ENCODE data around the gene GABPB1. TPM values are rescaled to one million over a fixed set of nuclear protein-coding genes. Genes with fewer than 3 reads are reported as not detected.

GABPB1 gene
- total and polyA plus RNA-seq, 2 of the 13 experiments (the other 11 are each of a cell fraction or from before 2014, with no cell fraction given): 17.5 to 39.5 TPM

- Histone ChIP-seq H3K4me3 (replicated peaks in 1 of 3; ENCODE audit: insufficient read depth in 1 of 3, low read depth in 2 of 3, low read length in 3 of 3) (no peak overlapping the region), H2AFZ (ENCODE audit: low read length) (no peak overlapping the region), H3K9me3 (ENCODE audit: low read length) (no peaks in the 10 kb centered on the region), H3K36me3 (replicated peaks in 1 of 2; ENCODE audit: control insufficient read depth in 1 of 2, insufficient read depth in 2 of 2, low read length in 2 of 2) (0 out of 5 replicates have a peak, but pooled peaks cover 0 to 3% of the 10 kb centered on the region in 2 experiments), H3K27ac (ENCODE audit: extremely low read length, insufficient read depth, low read length) (no peak overlapping the region), H3K79me2 (ENCODE audit: insufficient read depth, low read length) (no peaks in the 10 kb centered on the region), H3K4me2 (ENCODE audit: low read depth, low read length) (no peak overlapping the region), H3K27me3 (ENCODE audit: control insufficient read depth in 1 of 2, insufficient read depth in 2 of 2, low read length in 2 of 2) (no peaks in the 10 kb centered on the region), H3K9ac (ENCODE audit: insufficient read depth, low read depth, low read length) (no peak overlapping the region), H4K20me1 (ENCODE audit: insufficient read depth, low read length) (no peaks in the 10 kb centered on the region), H3K4me1 (ENCODE audit: insufficient read depth, low read length) (peaks cover 26% of the 10 kb centered on the region)
- CTCF ChIA-PET (ENCODE audit: low intra/inter-chr PET ratio, low total read pairs): no interaction called here
- no peak for ATAC-seq
- FAIRE-seq: no peak
- POLR2A ChIA-PET: no interaction called here
- in situ Hi-C loops (cut with HindIII; ENCODE audit: extremely low pct_ligation_motif_present, low pct_unique_long_range_greater_than_20kb): no loop called here
- intact Hi-C loops (cut with micrococcal nuclease; ENCODE audit: unreplicated experiment): no loop called here
- BruUV-seq (replicated peaks): no TSS peak
- TF ChIP-seq GATAD1 (CRISPR knock-in tag; IDR thresholded peaks at IDR 0.05): no peak
- 95% methylated on average over 6 of the region's 9 CpGs for WGBS (ENCODE audit: low lambda C conversion rate)
- no peak for DNase-seq (ENCODE audit: low spot score)
Measured at GRCh38 chr15:50236433-50236832, 118.6 kb downstream of the GABPB1 start.

GRCh38 chr15:50235794-50236193, 119.2 kb downstream of the GABPB1 start:
- ChIA-PET POLR2A (no interaction called here), CTCF (ENCODE audit: low intra/inter-chr PET ratio, low total read pairs) (no interaction called here)
- ATAC-seq (no peak), FAIRE-seq (no peak), DNase-seq (ENCODE audit: low spot score) (no peak)
- no peak overlapping the region for H3K4me3 ChIP-seq (replicated peaks in 1 of 3; ENCODE audit: insufficient read depth in 1 of 3, low read depth in 2 of 3, low read length in 3 of 3)
- H3K79me2 ChIP-seq (ENCODE audit: insufficient read depth, low read length): no peaks in the 10 kb centered on the region
- no peak overlapping the region for H2AFZ ChIP-seq (ENCODE audit: low read length)
- WGBS (ENCODE audit: low lambda C conversion rate): 94% methylated on average over 1 of the region's 1 CpG
- H3K27ac ChIP-seq (ENCODE audit: extremely low read length, insufficient read depth, low read length): no peak overlapping the region
- peaks cover 19% of the 10 kb centered on the region for H3K4me1 ChIP-seq (ENCODE audit: insufficient read depth, low read length)
- H3K36me3 ChIP-seq (replicated peaks in 1 of 2; ENCODE audit: control insufficient read depth in 1 of 2, insufficient read depth in 2 of 2, low read length in 2 of 2): 0 out of 5 replicates have a peak, but pooled peaks cover 0 to 3% of the 10 kb centered on the region in 2 experiments
- no peaks in the 10 kb centered on the region for H3K27me3 ChIP-seq (ENCODE audit: control insufficient read depth in 1 of 2, insufficient read depth in 2 of 2, low read length in 2 of 2)
- intact Hi-C loops (cut with micrococcal nuclease; ENCODE audit: unreplicated experiment) (no loop called here), in situ Hi-C loops (cut with HindIII; ENCODE audit: extremely low pct_ligation_motif_present, low pct_unique_long_range_greater_than_20kb) (no loop called here)
- H4K20me1 ChIP-seq (ENCODE audit: insufficient read depth, low read length): no peaks in the 10 kb centered on the region
- H3K9ac ChIP-seq (ENCODE audit: insufficient read depth, low read depth, low read length): no peak overlapping the region
- TF ChIP-seq ZC3H4 (CRISPR knock-in tag; IDR thresholded peaks at IDR 0.05; ENCODE audit: borderline replicate concordance): no peak
- TF ChIP-seq MAFK (conservative IDR thresholded peaks at IDR 0.05 in 1 of 2, IDR thresholded peaks at IDR 0.05 in 1 of 2; ENCODE audit: low read length in 2 of 2): 0 out of 4 replicates have a peak, but pooled peaks have one; percentile 2 to 34
- TF ChIP-seq TAF1 (CRISPR knock-in tag; IDR thresholded peaks at IDR 0.05): no peak
- no peak for TF ChIP-seq NFAT5 (CRISPR knock-in tag; IDR thresholded peaks at IDR 0.05)
- peak; percentile 40; the same call in 1 of the 2 replicates for TF ChIP-seq NFE2 (CRISPR knock-in tag; IDR thresholded peaks at IDR 0.05)
- TF ChIP-seq ZNF331 (CRISPR knock-in tag; IDR thresholded peaks at IDR 0.05): no peak
- TF ChIP-seq NFE2L2 (IDR thresholded peaks at IDR 0.05; ENCODE audit: low read length): peak; percentile 83
- no TSS peak for BruUV-seq (replicated peaks)
- no peak overlapping the region for H3K4me2 ChIP-seq (ENCODE audit: low read depth, low read length)
- no peaks in the 10 kb centered on the region for H3K9me3 ChIP-seq (ENCODE audit: low read length)

Measured in HepG2 (cell line).